GM20431 (cell line): ENCODE measurements around the gene CLMN.

Experiments
- in situ Hi-C: fragments of 300-500 bp; cut with MseI, MboI; formaldehyde crosslinking; loops from one replicate; pipeline ENCODE4 v1.15.0; 2020; ENCODE audit warnings: low sequenced_read_pairs; ENCODE audit not compliant: unreplicated experiment

The CLMN gene

GRCh38 chr14:95319312-95320077 lies at the start of gene CLMN:
Gene CLMN (minus strand): TSS chr14:95319908. CDS start chr14:95319792, 116 bp downstream.
- in situ Hi-C loops, result no loop called here

DNA sequence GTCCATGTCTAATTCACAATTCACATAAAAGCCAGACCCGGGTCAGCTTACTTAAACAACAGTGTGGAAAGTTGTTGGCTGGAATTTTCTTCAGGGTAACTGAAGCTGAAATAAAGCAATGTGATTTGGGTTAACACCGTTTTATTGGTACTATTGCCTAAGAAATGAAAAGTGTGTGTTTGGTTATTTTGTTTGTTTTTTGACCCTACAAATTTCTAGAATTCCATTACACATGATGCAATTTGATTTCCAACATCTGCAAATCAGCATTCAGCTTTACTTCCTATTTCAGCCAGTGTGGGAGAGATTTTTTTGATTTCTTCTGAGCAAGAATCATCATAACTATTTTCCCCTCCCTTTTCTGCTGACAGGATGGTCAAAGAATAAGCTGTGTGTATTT lies 45.7 kb upstream of the CLMN start:
- in situ Hi-C loops, result no loop called here

GRCh38 chr14:95364481-95365209 lies 44.9 kb upstream of the CLMN start:
- in situ Hi-C loops, result no loop called here

DNA sequence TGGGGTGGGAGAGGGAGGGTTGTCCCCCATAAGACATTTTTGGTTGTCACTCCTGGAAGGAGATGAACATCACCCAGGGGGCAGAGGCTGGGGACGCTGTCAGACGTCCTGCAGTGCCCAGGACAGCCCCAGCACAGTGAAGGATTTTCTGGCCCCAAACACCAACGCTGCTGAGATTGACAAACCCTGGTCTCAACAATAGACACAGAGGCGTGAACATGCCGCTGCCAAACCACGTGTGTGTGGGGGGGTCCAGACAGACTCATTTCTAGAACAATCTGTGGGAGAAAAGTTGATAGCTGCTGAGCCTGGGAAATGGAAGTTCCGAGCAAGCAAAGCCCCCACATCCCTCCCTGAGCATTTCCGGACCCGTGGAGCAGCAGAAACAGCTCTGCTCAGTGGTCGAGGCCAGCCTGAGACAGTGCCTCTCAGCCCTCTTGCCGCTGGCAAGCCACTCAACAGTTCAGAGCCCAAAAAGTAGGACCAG lies 43.8 kb upstream of the CLMN start:
- in situ Hi-C loops, result no loop called here

- in situ Hi-C loops, result no loop called here
These were observed 42.4 kb upstream of the CLMN start for GRCh38 chr14:95362138-95362494.

GRCh38 chr14:95361373-95362137 lies 41.8 kb upstream of the CLMN start:
- in situ Hi-C loops, result no loop called here

GRCh38 chr14:95360828-95361227 lies 41.1 kb upstream of the CLMN start:
- in situ Hi-C loops, result no loop called here

- in situ Hi-C loops, result no loop called here
These were observed 40.5 kb upstream of the CLMN start for GRCh38 chr14:95359994-95360826.

- in situ Hi-C loops, result no loop called here
These were observed 36.6 kb upstream of the CLMN start for GRCh38 chr14:95356245-95356869.

DNA sequence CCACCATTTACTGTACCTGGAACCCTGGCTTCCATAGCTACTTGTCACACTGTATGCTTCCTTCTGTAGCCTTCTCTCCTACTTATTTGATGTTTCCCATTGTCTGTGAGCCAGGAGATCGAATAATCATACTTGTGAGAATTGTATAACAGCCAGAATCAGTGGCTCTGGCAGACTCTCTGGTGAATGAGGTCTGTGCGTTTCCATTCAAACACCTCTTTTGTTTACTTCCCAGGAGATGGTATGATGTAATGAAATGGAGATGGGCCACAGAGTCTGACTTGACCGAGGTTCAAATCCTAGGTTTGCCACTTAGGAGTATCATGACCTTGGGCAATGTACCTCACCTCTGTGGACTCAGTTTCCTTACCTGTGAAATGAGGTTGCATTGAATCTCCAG lies 35.7 kb upstream of the CLMN start:
- in situ Hi-C loops, result no loop called here

GRCh38 chr14:95354834-95355233 lies 35.1 kb upstream of the CLMN start:
- in situ Hi-C loops, result no loop called here

GRCh38 chr14:95353664-95354063 lies 34.0 kb upstream of the CLMN start:
- in situ Hi-C loops, result no loop called here

GRCh38 chr14:95353007-95353406 lies 33.3 kb upstream of the CLMN start:
- in situ Hi-C loops, result no loop called here

GRCh38 chr14:95352481-95352880 lies 32.8 kb upstream of the CLMN start:
- in situ Hi-C loops, result no loop called here

- in situ Hi-C loops, result no loop called here
These were observed 29.5 kb upstream of the CLMN start for GRCh38 chr14:95349241-95349640.

DNA sequence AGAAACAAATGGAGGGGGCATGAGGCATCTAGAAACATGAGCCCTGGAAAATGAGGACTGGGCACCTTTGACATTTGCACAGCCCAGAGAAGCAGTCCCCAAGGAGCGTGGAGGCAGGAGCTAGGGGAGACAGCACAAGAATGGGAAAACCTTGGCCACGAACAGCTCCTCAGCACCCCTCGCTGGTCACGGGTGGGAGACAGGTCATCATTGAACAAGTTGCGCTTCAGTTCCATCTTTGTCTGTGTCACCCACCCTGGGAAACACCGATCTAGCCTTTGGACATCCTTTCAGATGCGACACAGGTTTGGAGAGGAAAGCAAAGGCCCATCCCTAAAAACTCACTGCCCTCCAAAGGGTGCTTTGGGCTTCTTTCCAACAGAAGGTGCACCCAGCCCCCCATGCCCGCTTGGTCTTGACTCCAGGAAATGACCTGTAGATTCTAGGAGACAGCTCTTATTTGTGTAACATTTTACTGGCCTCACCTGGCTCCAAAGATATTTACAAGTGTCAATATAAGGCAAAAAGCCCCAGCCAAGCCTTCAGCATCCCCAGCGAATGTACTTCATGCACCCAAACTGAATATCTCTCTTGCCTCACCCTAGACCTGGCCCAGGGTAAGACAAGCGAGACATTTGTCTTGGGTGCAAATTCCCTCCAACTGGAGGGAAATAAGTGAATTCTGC lies 28.8 kb upstream of the CLMN start:
- in situ Hi-C loops, result no loop called here

DNA sequence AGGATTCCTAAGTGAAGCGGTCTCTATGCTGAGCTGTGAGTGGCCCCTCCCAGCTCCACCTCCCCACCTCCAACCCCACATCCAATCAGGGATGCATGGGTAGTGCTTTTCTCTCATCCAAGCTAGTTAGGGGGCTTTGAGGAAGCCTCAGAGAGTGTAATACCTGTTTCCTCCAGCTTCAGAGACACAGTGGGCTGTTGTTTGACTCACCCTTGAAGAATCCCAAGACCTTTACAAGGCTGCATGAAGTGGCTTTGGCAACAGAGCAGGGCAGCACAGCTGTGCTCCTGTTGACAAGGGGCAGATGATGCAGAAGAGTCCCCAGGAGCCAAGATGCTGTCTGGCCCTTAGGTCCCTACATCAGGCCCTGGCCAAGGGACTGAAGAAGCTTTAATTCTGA lies 27.1 kb upstream of the CLMN start:
- in situ Hi-C loops, result no loop called here

- in situ Hi-C loops, result no loop called here
These were observed 26.6 kb upstream of the CLMN start for GRCh38 chr14:95346266-95346665.

GRCh38 chr14:95345032-95345431 lies 25.3 kb upstream of the CLMN start:
- in situ Hi-C loops, result no loop called here
